Lower lobe of right lung (tissue), 2 donors: ENCODE data around the gene APEX1. TPM values are rescaled to one million over a fixed set of nuclear protein-coding genes. Genes with fewer than 3 reads are reported as not detected.
A peak's percentile ranks its signal among the peaks of the same experiment; 100 is the strongest.

Experiments
- ATAC-seq, 2 donors: fragments of 200-7000 bp; cut with Tn5 transposase; one replicate each; pipeline ENCODE4 v1.9.1; 2020 to 2022; ENCODE audit warnings: mild to moderate bottlenecking in 2 of 2, moderate library complexity in 2 of 2
- DNase-seq: peaks from one replicate; pipeline ENCODE4 v3.0.0-alpha.2; 2020
- H3K27ac ChIP-seq: fragments of 200-600 bp; one replicate; pipeline ENCODE4 v1.8.0; 2022
- H3K27me3 ChIP-seq: fragments of 200-600 bp; one replicate; pipeline ENCODE4 v1.8.0; 2022; ENCODE audit warnings: low read depth
- H3K36me3 ChIP-seq: fragments of 200-600 bp; one replicate; pipeline ENCODE4 v1.8.0; 2022; ENCODE audit warnings: mild to moderate bottlenecking
- H3K4me1 ChIP-seq: fragments of 200-600 bp; one replicate; pipeline ENCODE4 v1.8.0; 2022
- H3K4me3 ChIP-seq: fragments of 200-600 bp; one replicate; pipeline ENCODE4 v1.8.0; 2022; ENCODE audit warnings: mild to moderate bottlenecking
- H3K9me3 ChIP-seq: fragments of 200-600 bp; one replicate; pipeline ENCODE4 v1.8.0; 2022
- CTCF ChIP-seq: fragments of 200-600 bp; IDR thresholded peaks from one replicate; pipeline ENCODE4 v1.8.0; 2022; ENCODE audit warnings: antibody characterized with exemption, mild to moderate bottlenecking
- intact Hi-C: fragments of 100-400 bp; cut with DNase I; formaldehyde crosslinking; loops from one replicate; pipeline ENCODE4 v1.11.0; 2022
- total RNA-seq: library from RNA; stranded (reverse); fragmentation: NEBNext Ultra II Directional; extraction: Animal tissue kit (Norgen Biotek cat#: 25700); gene quantifications from one replicate; pipeline ENCODE4 v1.2.1, GENCODE V29; 2021
- donor health status: DM: no; HTN: yes; CAD: no; lungs with severe emphysema.

APEX1 gene
- total RNA-seq, 1 donor from 2014 or later, result 103 TPM

- intact Hi-C loops, result no loop called here
- peaks cover 33% of the 10 kb centered on the region for H3K4me1 ChIP-seq
These were observed 6.5 kb downstream of the APEX1 start, which contains the start of gene PIP4P1 for GRCh38 chr14:20461225-20462141. Gene PIP4P1 (minus strand): TSS chr14:20461434. CDS start chr14:20461325, 109 bp downstream.

DNA sequence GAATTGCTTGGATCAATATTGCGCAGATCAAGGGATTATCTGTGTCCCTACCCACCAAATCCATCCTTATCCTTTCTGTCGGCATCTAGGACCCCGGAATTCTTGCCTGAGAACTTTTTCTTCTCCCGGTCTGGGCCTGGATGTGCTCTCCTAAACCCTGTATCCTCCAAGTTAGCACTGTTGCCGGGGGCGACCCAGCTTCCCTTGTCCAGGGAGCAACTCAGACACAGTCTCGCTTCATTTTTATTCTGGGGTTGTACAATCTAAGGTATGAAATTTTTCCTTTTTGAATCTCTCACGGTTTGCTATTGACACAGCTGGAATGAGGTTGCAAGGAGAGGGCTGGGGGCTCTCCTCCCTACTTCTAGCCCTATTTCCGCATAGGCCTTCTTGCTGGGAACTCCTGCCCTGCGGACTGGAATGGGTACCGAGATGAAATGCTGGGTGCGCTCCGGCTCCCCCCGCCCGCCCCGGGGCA, 13.8 kb downstream of the APEX1 start:
- H3K27ac ChIP-seq, result peak overlapping the region; percentile 89
- no peak for TF ChIP-seq CTCF
- peaks cover 17% of the 10 kb centered on the region for H3K36me3 ChIP-seq
- no peaks in the 10 kb centered on the region for H3K9me3 ChIP-seq
- intact Hi-C loops, result no loop called here
- H3K27me3 ChIP-seq, result no peaks in the 10 kb centered on the region
- H3K4me1 ChIP-seq, result peaks cover 26% of the 10 kb centered on the region
- DNase-seq (peak; percentile 58), ATAC-seq (peak in 1 of 2 donors; percentile 1)
- peak overlapping the region; percentile 76 for H3K4me3 ChIP-seq

More at GRCh38 chr14:20461225-20462141, 6.5 kb downstream of the APEX1 start, which contains the start of gene PIP4P1:
- peak within 1 kb of the TSS; percentile 95 for H3K4me3 ChIP-seq
- H3K36me3 ChIP-seq, result peaks cover 41% of the 10 kb centered on the region
- peak; percentile 99 for DNase-seq
- no peak for TF ChIP-seq CTCF
- no peaks in the 10 kb centered on the region for H3K9me3 ChIP-seq
- no peaks in the 10 kb centered on the region for H3K27me3 ChIP-seq
- peak; percentile 97 to 98 for ATAC-seq
- H3K27ac ChIP-seq, result peak within 1 kb of the TSS; percentile 94

DNA sequence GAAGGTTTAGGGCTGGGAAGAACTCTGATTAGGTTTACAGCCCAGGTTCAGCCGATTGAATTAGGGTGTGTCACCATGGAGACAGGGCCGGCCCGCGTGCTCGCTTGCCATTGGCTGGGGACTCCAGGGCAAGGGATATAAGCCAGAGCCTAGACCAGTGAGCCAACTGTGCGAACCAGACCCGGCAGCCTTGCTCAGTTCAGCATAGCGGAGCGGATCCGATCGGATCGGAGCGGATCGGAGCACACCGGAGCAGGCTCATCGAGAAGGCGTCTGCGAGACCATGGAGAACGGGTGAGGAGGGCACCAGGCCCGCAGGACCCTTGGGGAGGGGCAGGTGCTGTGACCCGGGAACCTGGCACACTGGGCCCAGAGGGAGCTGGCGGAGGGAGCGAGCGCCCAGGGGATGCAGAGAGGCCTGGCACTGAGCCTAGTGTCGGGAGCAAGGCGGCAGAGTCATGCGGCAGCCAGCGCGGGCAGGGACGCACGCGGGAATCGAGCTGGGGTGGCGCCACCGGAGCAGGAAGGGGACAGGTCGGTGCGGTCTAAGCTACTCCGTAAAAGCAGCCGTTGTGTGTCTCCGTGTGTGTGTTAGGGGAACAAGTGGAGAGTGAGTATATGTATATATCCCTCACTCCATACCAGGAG, 14.3 kb downstream of the APEX1 start, which contains the start of gene PNP:
PNP (plus strand) TSS at position 165 of the 648 bp plus-strand sequence; CDS start at position 284, 119 bp downstream.
- peak within 1 kb of the TSS; percentile 76 for H3K4me3 ChIP-seq
- ATAC-seq (peak; percentile 97 to 98), DNase-seq (peak; percentile 92)
- H3K27ac ChIP-seq, result peak within 1 kb of the TSS; percentile 89
- peaks cover 26% of the 10 kb centered on the region for H3K4me1 ChIP-seq
- intact Hi-C loops, result no loop called here
- H3K9me3 ChIP-seq, result no peaks in the 10 kb centered on the region
- H3K36me3 ChIP-seq, result peaks cover 23% of the 10 kb centered on the region
- H3K27me3 ChIP-seq, result no peaks in the 10 kb centered on the region
- TF ChIP-seq CTCF, result no peak

DNA sequence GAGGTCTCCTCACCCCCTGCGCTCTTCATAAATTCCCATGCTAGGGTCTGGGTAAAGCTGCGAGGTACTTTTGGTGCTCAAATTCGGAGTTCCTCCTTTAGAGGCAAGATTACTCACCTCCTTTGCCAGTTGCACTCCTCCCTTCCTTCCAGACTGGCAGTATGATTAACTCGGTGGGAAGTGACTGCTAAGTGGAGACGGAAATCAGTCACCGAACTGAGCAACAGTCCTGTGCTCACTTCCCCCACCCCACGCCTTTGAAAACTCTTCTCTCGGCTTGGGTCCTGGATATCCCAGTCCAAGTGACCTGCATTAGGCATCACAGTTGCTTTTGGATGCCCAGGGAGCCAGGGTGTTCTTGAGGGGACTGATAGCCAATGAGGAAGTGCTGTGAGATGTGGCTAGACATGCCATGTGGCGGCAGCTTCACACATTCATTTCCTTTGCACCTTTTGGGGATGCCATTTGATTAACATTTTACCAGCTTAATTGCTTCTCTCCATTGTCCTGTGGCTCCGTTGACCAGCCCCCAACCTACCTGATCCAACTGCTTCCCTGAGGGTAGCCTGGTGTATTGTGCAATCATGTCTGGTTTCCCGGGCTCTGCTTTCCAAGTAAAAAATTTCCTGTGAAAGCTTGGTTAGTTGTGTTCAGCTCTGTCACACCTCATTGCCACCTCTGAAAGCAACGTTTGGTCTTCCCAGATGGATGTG, 15.0 kb downstream of the APEX1 start:
- Histone ChIP-seq H3K4me1 (peaks cover 26% of the 10 kb centered on the region), H3K9me3 (no peaks in the 10 kb centered on the region), H3K36me3 (peaks cover 29% of the 10 kb centered on the region), H3K27ac (peak overlapping the region; percentile 89), H3K4me3 (peak overlapping the region; percentile 76), H3K27me3 (no peaks in the 10 kb centered on the region)
- ATAC-seq (peak; percentile 80 to 89), DNase-seq (no peak)
- intact Hi-C loops, result no loop called here
- no peak for TF ChIP-seq CTCF

DNA sequence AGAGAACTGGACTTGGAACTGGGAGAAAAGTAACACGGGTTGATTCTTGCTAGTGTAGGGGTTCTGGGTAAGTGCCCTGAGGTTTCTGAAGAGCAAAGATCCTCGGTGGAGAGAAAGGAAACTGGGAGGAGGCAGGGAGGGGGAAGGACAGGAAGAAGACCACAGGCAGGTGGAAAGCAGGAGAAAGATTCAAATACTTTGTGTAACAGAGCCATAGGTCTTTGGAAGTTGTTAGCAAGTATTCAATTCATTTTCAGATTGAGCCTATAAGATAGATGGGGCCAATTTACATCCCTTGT, 15.5 kb downstream of the APEX1 start:
- peaks cover 26% of the 10 kb centered on the region for H3K4me1 ChIP-seq
- peak overlapping the region; percentile 89 for H3K27ac ChIP-seq
- DNase-seq (no peak), ATAC-seq (no peak)
- TF ChIP-seq CTCF, result no peak
- no peaks in the 10 kb centered on the region for H3K27me3 ChIP-seq
- intact Hi-C loops, result no loop called here
- no peaks in the 10 kb centered on the region for H3K9me3 ChIP-seq
- H3K36me3 ChIP-seq, result peaks cover 34% of the 10 kb centered on the region
- peak overlapping the region; percentile 76 for H3K4me3 ChIP-seq
